Uterus (tissue), 2 donors: ENCODE data around the gene TMEM52B.

Experiments
- POLR2A ChIP-seq, 2 donors: fragments of 450-650 bp; IDR thresholded peaks; one replicate each; pipeline ENCODE4 v1.6.1; 2016; ENCODE audit warnings: antibody characterized with exemption in 2 of 2, mild to moderate bottlenecking in 1 of 2, moderate library complexity in 1 of 2
- TF ChIP-seq, protein P1 (sequence below), 4 experiments: fragments of 200-600 bp in 2 of 4; fragments of 450-650 bp in 2 of 4; sonication (generic) in 2 of 4; IDR thresholded peaks; one replicate each; pipeline ENCODE4 v1.5.1; 2016 to 2019; ENCODE audit warnings: antibody characterized with exemption in 4 of 4, mild to moderate bottlenecking in 2 of 4, moderate library complexity in 1 of 4

DNA sequence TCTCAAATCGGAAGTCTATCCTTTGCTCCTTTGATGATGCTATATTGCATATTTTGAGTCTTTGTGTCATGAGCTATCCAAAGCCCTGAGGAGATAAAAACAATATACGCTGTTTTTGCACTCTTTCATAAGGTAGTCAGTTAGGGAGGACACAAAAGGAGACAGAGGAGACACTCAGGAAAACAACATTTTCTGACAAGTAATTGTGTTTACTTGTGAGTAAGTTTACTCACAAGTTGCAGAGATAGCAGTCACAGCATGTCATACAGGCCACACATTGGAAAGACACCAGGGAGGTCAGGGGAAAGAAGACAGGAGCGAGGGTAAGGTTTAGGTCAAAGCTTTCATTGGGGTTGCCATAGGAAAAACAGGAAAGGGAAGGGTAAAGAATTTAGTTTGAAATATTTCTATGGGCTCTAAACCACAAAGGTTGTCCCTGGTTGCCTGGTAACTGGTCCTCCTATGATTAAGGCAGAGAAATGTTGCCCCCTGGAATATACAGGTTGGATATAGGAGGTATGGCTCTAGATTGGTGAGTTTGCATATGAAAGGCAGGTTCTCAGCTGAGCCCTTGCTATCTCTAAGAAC is 26.5 kb downstream of the TMEM52B start:
- TF ChIP-seq, protein P1, sequence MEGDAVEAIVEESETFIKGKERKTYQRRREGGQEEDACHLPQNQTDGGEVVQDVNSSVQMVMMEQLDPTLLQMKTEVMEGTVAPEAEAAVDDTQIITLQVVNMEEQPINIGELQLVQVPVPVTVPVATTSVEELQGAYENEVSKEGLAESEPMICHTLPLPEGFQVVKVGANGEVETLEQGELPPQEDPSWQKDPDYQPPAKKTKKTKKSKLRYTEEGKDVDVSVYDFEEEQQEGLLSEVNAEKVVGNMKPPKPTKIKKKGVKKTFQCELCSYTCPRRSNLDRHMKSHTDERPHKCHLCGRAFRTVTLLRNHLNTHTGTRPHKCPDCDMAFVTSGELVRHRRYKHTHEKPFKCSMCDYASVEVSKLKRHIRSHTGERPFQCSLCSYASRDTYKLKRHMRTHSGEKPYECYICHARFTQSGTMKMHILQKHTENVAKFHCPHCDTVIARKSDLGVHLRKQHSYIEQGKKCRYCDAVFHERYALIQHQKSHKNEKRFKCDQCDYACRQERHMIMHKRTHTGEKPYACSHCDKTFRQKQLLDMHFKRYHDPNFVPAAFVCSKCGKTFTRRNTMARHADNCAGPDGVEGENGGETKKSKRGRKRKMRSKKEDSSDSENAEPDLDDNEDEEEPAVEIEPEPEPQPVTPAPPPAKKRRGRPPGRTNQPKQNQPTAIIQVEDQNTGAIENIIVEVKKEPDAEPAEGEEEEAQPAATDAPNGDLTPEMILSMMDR (IDR thresholded peaks at IDR 0.05), result no peak
- TF ChIP-seq POLR2A (IDR thresholded peaks at IDR 0.05), result no peak
